ENCODE measurements around the gene TP53I11.

TP53I11 gene

GRCh38 chr11:44923806-44924205 is 26.9 kb downstream of the TP53I11 start:
- no peak overlapping the region for H3K4me3 ChIP-seq (ENCODE audit: low read length)
- TF ChIP-seq, protein P1, sequence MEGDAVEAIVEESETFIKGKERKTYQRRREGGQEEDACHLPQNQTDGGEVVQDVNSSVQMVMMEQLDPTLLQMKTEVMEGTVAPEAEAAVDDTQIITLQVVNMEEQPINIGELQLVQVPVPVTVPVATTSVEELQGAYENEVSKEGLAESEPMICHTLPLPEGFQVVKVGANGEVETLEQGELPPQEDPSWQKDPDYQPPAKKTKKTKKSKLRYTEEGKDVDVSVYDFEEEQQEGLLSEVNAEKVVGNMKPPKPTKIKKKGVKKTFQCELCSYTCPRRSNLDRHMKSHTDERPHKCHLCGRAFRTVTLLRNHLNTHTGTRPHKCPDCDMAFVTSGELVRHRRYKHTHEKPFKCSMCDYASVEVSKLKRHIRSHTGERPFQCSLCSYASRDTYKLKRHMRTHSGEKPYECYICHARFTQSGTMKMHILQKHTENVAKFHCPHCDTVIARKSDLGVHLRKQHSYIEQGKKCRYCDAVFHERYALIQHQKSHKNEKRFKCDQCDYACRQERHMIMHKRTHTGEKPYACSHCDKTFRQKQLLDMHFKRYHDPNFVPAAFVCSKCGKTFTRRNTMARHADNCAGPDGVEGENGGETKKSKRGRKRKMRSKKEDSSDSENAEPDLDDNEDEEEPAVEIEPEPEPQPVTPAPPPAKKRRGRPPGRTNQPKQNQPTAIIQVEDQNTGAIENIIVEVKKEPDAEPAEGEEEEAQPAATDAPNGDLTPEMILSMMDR (conservative IDR thresholded peaks at IDR 0.05; ENCODE audit: low read depth, low read length) = no peak
- no peak for DNase-seq (ENCODE audit: low read depth)

DNA sequence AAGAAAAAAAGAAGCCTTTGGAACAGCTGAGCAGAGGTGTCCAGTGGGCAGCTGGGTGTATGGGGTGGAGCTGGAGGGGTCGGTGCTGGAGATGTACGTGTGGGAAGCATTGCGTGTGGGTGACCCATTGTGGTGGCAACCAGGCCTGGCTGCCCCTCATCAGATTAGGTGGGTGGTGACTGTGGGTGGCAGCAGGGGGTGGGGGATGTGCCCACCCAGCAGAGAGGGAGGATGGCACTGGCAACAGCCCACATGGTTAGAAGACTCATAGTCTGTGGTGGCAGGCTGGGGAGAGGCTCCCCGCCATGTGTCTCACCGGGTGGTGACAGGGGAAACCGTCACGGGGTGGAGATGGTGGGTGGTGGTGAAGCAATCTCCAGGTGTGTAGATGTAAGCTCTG is 27.6 kb downstream of the TP53I11 start:
- no peak overlapping the region for H3K4me3 ChIP-seq (ENCODE audit: low read length)
- DNase-seq (ENCODE audit: low read depth) = no peak
- TF ChIP-seq, protein P1 (conservative IDR thresholded peaks at IDR 0.05; ENCODE audit: low read depth, low read length) = no peak

DNA sequence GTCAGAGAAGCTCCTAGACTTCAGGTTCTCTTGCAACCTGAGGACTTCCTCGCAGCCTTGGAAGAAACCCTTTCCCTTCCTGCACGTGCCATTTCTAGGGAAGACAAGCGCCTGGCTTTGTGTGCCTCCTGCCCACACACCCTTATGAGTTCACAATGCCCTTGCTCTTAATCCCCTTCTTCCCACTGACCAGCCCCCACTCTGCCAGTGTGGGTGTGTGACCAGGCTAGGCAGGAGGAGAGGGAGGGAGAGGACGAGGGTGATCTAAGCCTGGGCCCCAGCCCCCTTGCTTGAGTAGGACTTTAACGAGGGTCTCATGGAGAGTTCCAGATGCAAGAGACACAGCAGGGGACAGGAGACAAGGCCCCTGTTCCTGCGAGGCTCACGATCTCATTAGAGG is 30.2 kb downstream of the TP53I11 start:
- TF ChIP-seq, protein P1 (conservative IDR thresholded peaks at IDR 0.05; ENCODE audit: low read depth, low read length) = no peak
- no peak for DNase-seq (ENCODE audit: low read depth)
- H3K4me3 ChIP-seq (ENCODE audit: low read length) = no peak overlapping the region

DNA sequence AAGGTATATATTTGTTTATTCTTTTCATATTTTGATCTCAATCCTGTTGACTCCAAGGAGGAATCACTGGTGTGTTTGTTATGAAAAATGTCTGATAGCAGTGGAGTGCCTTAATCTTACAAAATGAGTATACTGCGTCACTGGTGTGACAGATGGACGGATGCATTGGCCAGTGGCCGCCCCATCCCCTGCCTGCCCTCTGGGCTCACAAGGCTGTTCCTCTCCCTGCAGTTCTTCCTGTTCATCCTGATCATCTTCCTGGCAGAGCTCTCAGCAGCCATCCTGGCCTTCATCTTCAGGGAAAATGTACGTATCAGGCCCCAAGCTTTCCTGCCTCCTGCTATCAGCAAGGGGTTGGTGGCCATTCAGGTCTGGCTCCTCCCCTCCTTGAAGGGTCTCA is 32.9 kb downstream of the TP53I11 start:
- no peak for DNase-seq (ENCODE audit: low read depth)
- TF ChIP-seq, protein P1 (conservative IDR thresholded peaks at IDR 0.05; ENCODE audit: low read depth, low read length) = no peak
- no peak overlapping the region for H3K4me3 ChIP-seq (ENCODE audit: low read length)

- TF ChIP-seq, protein P1 (conservative IDR thresholded peaks at IDR 0.05; ENCODE audit: low read depth, low read length) = no peak
- no peak for DNase-seq (ENCODE audit: low read depth)
- H3K4me3 ChIP-seq (ENCODE audit: low read length) = no peak overlapping the region
Observed at GRCh38 chr11:44916801-44917385, 33.8 kb downstream of the TP53I11 start.

DNA sequence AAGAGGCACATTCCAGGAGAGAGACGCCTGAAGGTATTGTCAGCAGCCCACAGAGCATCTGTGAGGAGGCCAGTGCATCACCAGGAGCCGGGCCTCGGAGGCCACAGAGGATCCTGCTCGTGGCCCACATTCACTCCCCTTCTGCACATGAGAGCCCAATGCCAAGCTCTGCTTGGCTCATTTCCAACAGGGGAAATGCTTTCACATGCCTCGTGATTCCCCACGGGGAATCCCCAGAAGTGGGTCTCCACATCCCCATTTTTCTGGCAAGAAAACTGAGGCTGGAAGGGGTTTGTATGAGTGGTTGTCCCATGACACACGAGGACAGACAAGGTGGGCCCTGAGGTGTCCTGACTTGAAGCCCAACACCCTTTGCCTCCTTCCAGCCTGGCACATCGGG is 34.4 kb downstream of the TP53I11 start:
- no peak overlapping the region for H3K4me3 ChIP-seq (ENCODE audit: low read length)

GRCh38 chr11:44915621-44916020 is 35.1 kb downstream of the TP53I11 start:
- H3K4me3 ChIP-seq (ENCODE audit: low read length) = no peak overlapping the region
- no peak for DNase-seq (ENCODE audit: low read depth)
- TF ChIP-seq, protein P1 (conservative IDR thresholded peaks at IDR 0.05; ENCODE audit: low read depth, low read length) = no peak

More for the DNA sequence above, 34.4 kb downstream of the TP53I11 start:
- no peak for DNase-seq (ENCODE audit: low read depth)
- TF ChIP-seq, protein P1 (conservative IDR thresholded peaks at IDR 0.05; ENCODE audit: low read depth, low read length) = no peak

Measured in retinal pigment epithelial cell (primary cell).